BE2C (cell line): Measurements from ENCODE around the gene POLR1A.
A peak's percentile ranks its signal among the peaks of the same experiment; 100 is the strongest.

Source experiments
- DNase-seq: peaks from one replicate; pipeline ENCODE4 v3.0.0-alpha.2; 2020
- H3K27me3 ChIP-seq: fragments of 250-450 bp; sonication (Bioruptor Pico); 2 replicates; pipeline ENCODE4 v1.5.1; 2020; ENCODE audit warnings: mild to moderate bottlenecking
- H3K36me3 ChIP-seq: fragments of 250-450 bp; sonication (Bioruptor Pico); 2 replicates; pipeline ENCODE4 v1.5.1; 2020; ENCODE audit warnings: mild to moderate bottlenecking
- H3K4me1 ChIP-seq: fragments of 250-450 bp; sonication (Bioruptor Pico); 2 replicates; pipeline ENCODE4 v1.5.1; 2020
- H3K4me3 ChIP-seq: 2 replicates; pipeline ENCODE4 v1.5.1; 2011; ENCODE audit warnings: low read depth, low read length
- H3K9me3 ChIP-seq: fragments of 250-450 bp; sonication (Bioruptor Pico); 2 replicates; pipeline ENCODE4 v1.5.1; 2020
- TF ChIP-seq, protein P1 (sequence below): IDR thresholded peaks from 2 replicates; pipeline ENCODE4 v1.5.1; 2012; ENCODE audit warnings: mild to moderate bottlenecking, low read depth, low read length

The POLR1A gene

GRCh38 chr2:86087936-86088850, 17.5 kb downstream of the POLR1A start:
- H3K27me3 ChIP-seq: no peaks in the 10 kb centered on the region
- H3K36me3 ChIP-seq: peaks cover 39% of the 10 kb centered on the region
- TF ChIP-seq, protein P1, sequence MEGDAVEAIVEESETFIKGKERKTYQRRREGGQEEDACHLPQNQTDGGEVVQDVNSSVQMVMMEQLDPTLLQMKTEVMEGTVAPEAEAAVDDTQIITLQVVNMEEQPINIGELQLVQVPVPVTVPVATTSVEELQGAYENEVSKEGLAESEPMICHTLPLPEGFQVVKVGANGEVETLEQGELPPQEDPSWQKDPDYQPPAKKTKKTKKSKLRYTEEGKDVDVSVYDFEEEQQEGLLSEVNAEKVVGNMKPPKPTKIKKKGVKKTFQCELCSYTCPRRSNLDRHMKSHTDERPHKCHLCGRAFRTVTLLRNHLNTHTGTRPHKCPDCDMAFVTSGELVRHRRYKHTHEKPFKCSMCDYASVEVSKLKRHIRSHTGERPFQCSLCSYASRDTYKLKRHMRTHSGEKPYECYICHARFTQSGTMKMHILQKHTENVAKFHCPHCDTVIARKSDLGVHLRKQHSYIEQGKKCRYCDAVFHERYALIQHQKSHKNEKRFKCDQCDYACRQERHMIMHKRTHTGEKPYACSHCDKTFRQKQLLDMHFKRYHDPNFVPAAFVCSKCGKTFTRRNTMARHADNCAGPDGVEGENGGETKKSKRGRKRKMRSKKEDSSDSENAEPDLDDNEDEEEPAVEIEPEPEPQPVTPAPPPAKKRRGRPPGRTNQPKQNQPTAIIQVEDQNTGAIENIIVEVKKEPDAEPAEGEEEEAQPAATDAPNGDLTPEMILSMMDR: peak; percentile 43
- no peaks in the 10 kb centered on the region for H3K4me1 ChIP-seq
- H3K4me3 ChIP-seq: no peak overlapping the region
- DNase-seq: peak; percentile 28
- H3K9me3 ChIP-seq: no peaks in the 10 kb centered on the region

DNA sequence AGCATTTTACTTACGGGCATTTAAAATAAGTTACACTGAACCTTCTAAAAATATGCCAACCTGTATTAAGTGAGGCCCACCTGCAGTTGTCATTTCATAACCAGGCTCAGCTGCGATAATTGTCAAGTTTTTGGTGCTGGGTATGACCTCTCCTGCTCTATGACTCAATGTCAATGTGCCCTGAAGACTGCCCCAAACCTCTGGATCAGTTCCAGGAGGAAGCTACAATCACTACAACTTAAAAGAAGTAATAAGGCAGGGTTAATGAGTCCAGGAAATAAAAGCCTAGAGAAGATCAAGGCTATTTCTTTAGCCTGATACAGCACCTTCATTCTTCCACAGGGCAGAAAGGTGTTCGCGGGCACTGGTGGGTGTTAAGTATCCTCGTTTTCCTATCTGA, 22.9 kb downstream of the POLR1A start:
- Histone ChIP-seq H3K4me3 (no peak overlapping the region), H3K4me1 (no peaks in the 10 kb centered on the region), H3K36me3 (peaks cover 35% of the 10 kb centered on the region), H3K27me3 (no peaks in the 10 kb centered on the region), H3K9me3 (no peaks in the 10 kb centered on the region)
- DNase-seq: no peak
- TF ChIP-seq, protein P1: no peak

- Histone ChIP-seq H3K9me3 (no peaks in the 10 kb centered on the region), H3K27me3 (no peaks in the 10 kb centered on the region), H3K4me3 (no peak overlapping the region), H3K4me1 (no peaks in the 10 kb centered on the region), H3K36me3 (peaks cover 42% of the 10 kb centered on the region)
- TF ChIP-seq, protein P1: no peak
- no peak for DNase-seq
These were observed 24.0 kb downstream of the POLR1A start for GRCh38 chr2:86081724-86082123.

DNA sequence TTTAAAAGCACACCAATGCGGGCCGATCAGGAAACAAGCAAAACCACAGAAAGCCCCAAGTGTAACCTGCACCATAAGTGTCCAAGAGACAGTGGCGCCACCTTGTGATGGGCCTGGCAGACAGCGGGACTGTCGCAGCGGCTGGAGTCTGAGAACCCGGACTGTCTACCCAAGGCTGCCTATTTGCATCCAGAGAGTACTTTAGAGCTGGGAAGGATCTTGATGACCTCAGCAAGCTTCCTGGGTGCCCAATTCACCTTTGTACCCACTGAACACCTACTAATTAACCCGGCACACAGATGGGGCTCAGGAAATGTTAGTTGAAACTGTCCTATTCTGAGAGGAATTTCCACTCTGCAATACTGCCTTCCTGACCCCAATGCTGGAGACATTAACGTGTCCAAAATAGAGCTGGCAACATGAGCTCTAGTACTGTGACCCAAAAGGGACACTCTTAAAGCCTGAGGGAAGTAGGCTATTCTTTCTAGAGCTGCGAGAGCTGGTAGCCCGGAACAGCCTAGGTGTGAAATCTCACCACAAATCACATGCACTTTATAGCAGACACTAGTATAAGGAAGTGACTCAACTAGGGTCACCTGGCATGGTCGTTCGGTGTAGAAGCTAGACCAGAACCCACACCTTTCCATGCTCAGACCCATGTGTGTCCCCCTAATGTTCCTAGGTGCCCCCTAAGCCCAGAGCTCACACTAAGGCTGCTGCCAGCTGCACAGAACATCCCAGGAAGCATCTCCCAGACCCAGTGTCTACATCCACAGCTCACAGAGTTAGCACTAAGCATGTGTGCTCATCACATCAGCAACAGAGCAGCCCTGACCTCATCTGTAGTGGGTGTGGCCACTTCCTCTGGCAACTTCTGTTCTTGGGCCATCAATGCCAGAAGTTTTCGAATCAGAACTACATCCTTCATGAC, 25.4 kb downstream of the POLR1A start:
- peak; percentile 72 for DNase-seq
- Histone ChIP-seq H3K36me3 (peaks cover 35% of the 10 kb centered on the region), H3K9me3 (no peaks in the 10 kb centered on the region), H3K4me3 (no peak overlapping the region), H3K27me3 (no peaks in the 10 kb centered on the region), H3K4me1 (no peaks in the 10 kb centered on the region)
- TF ChIP-seq, protein P1: peak; percentile 69

DNA sequence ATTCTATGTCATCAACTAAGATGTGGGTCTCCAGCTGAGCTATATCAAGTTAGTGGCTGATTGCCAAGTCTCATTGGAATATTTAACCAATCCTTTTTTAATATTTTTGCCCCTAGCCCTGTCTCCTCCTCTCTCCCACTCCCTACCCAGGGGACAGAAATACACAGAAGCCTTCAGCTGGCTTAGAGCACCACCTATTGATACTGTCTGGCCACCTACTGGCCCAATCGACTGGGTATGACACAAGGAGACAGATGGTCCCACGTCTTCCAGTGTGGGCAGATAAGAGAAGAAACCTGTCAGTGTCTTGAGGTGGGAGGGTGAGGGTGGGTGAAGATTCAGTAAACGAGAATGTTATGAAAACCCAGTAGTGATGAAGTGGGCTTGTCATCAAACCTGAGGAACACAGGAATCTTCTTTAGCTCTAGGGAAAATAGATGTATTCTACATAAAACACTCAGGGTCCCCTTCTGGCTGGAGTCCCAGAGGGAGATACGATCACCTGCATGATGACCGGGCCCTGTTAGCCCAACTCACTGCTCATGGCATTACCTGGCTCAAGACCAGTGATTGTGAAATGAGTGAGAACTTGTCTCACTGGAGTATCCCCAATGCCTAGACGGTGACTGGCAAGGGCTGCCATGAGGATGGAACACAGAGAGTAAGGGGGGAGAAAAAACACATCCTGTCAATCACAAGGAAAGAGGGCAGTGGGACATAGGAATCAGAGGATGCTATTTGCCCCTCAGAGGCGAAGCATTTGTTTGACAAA, 26.7 kb downstream of the POLR1A start:
- Histone ChIP-seq H3K27me3 (no peaks in the 10 kb centered on the region), H3K4me3 (no peak overlapping the region), H3K9me3 (no peaks in the 10 kb centered on the region), H3K4me1 (no peaks in the 10 kb centered on the region), H3K36me3 (peaks cover 39% of the 10 kb centered on the region)
- TF ChIP-seq, protein P1: peak; percentile 37
- DNase-seq: no peak
